ENCODE data around the gene TOGARAM1. TPM values are rescaled to one million over a fixed set of nuclear protein-coding genes. Genes with fewer than 3 reads are reported as not detected.

The TOGARAM1 gene
- total RNA-seq, 2 experiments from 2014 or later, result 5.7 to 6.6 TPM

DNA sequence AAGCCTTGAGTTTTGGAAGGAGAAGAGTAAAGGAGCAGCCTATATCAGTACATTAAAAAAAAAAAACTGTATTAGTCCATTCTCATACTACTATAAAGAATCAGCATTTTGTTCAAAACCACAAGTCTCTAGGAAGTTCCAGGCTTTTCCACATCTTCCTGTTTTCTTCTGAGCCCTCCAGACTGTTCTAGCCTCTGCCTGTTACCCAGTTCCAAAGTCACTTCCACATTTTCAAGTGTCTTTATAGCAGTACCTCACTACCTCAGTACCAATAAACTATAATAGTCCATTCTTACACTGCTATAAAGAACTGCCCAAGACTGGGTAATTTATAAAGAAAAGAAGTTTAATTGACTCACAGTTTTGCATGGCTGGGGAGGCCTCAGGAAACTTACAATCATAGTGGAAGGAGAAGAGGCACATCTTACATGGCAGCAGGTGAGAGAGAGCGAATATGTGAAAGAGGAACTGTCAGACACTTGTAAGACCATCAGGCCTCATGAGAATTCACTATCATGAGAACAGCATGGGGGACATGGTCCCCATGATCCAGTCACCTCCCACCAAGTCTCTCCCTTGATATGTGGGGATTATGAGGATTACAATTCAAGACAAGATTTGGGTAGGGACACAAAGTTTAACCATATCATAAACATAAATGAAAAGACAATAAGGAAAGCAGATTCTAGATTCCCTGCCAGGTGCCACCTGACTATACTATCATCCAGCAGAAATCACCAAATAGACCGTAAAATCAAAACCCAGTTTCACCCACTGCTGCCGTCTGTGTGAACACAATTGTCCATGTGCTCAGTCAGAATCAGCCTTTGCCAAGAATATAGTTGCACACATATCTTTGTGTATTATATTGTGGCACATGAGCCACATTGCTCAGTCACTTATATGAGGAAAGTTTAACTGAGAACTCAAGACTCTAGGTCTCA, 27.8 kb downstream of the TOGARAM1 start:
- DNase-seq, result no peak
- H3K36me3 Mint-ChIP-seq (ENCODE audit: low read depth), result peaks cover 4% of the 10 kb centered on the region
- H3K9me3 Mint-ChIP-seq (ENCODE audit: low read depth), result no peaks in the 10 kb centered on the region
- H3K4me1 Mint-ChIP-seq, result peaks cover 7% of the 10 kb centered on the region
- H3K27ac Mint-ChIP-seq, result no peak overlapping the region
- CTCF ChIA-PET, result no interaction called here
- H3K27me3 Mint-ChIP-seq, result no peaks in the 10 kb centered on the region
- POLR2A ChIA-PET, result no interaction called here
- no peak overlapping the region for H3K4me3 Mint-ChIP-seq
- ATAC-seq, result no peak
- intact Hi-C loops (cut with DNase I, micrococcal nuclease), result no loop called here

DNA sequence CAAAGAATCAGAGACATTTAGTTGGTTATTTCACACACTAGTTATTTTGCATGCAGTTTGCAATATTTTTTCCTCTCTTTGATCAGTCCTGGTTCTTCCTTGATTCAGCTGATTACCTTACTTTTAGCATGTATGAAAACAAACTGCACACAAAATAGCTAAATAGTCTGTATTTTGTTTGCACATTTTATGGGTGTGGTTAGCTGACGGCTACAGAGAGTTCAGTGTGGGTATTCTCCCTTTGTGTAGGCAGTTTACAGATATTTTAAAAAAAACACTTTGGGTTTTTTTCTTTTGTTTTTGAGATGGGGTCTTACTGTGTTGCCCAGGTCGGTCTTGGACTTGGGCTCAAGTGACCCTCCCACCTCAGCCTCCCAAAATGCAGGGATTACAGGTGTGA, 28.5 kb downstream of the TOGARAM1 start:
- Mint-ChIP-seq H3K4me1 (peaks cover 7% of the 10 kb centered on the region), H3K27ac (no peak overlapping the region), H3K36me3 (ENCODE audit: low read depth) (peaks cover 4% of the 10 kb centered on the region), H3K9me3 (ENCODE audit: low read depth) (no peaks in the 10 kb centered on the region), H3K4me3 (no peak overlapping the region), H3K27me3 (no peaks in the 10 kb centered on the region)
- intact Hi-C loops (cut with DNase I, micrococcal nuclease), result no loop called here
- DNase-seq (no peak), ATAC-seq (no peak)
- CTCF ChIA-PET, result no interaction called here
- POLR2A ChIA-PET, result no interaction called here

DNA sequence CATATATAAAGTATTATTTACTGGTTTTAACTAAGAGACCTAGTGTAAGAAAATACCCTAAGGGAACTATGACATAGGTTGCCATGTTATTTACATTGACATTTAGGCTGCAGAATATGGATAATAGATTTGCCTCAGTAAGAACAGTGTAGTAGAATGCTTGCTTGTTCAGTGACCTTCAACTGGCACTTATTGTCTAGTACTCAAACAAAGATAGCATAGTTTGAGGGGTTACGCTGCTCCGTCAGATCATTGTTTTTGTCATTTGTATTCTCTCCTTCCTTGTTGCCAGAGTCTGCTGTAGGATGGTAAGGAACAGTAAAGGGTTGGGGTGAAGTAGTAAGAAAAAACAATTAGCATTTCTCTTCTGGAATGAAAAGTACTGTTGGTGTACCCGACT, 33.2 kb downstream of the TOGARAM1 start:
- ATAC-seq (no peak), DNase-seq (no peak)
- intact Hi-C loops (cut with DNase I, micrococcal nuclease), result no loop called here
- POLR2A ChIA-PET, result no interaction called here
- no peak overlapping the region for H3K4me3 Mint-ChIP-seq
- peaks cover 14% of the 10 kb centered on the region for H3K36me3 Mint-ChIP-seq (ENCODE audit: low read depth)
- H3K9me3 Mint-ChIP-seq (ENCODE audit: low read depth), result no peaks in the 10 kb centered on the region
- no peak overlapping the region for H3K27ac Mint-ChIP-seq
- H3K27me3 Mint-ChIP-seq, result no peaks in the 10 kb centered on the region
- H3K4me1 Mint-ChIP-seq, result no peaks in the 10 kb centered on the region
- CTCF ChIA-PET, result no interaction called here

DNA sequence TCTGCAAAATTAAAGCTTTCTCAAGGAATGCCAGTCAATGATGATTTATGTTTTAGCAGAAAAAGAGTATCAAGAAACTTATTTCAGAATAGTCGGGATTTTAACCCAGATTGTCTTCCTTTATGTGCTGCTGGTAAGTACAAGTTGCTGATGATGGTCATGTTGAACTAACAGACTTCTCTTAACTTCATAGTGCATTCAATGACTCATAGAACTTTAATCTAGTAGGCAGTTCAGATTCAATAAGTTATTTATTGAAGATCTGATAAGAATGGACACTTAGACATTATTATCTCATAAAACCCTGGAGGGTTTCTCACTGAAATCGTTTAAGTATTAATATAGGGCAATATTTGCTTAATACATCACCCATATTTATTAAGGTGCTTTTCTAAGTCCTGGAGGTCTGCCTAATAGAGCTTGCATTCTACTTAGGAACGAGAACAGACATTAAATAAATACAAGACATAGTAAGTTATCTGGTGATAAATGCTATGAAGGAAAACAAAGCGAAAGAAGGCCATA, 33.8 kb downstream of the TOGARAM1 start:
- Mint-ChIP-seq H3K4me1 (no peaks in the 10 kb centered on the region), H3K36me3 (ENCODE audit: low read depth) (peaks cover 17% of the 10 kb centered on the region), H3K9me3 (ENCODE audit: low read depth) (no peaks in the 10 kb centered on the region), H3K4me3 (no peak overlapping the region), H3K27ac (no peak overlapping the region), H3K27me3 (no peaks in the 10 kb centered on the region)
- ChIA-PET CTCF (no interaction called here), POLR2A (no interaction called here)
- intact Hi-C loops (cut with DNase I, micrococcal nuclease), result no loop called here
- ATAC-seq (no peak), DNase-seq (no peak)

DNA sequence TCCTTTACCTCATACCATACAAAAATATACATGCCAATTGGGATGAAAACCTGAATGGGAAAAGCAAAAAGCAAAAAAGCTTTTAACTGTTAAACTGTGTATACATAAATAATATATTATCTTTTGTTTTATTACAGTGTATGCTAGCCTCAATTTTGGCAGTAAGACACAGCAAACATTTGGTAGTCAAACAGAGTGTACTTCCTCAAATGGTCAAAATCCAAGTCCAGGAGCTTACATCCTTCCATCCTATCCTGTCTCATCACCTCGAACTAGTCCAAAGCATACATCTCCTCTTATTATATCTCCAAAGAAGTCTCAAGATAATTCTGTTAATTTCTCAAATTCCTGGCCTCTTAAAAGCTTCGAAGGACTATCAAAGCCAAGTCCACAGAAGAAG, 41.9 kb downstream of the TOGARAM1 start:
- Mint-ChIP-seq H3K9me3 (ENCODE audit: low read depth) (no peaks in the 10 kb centered on the region), H3K4me3 (no peak overlapping the region), H3K27me3 (no peaks in the 10 kb centered on the region), H3K4me1 (no peaks in the 10 kb centered on the region), H3K27ac (no peak overlapping the region), H3K36me3 (ENCODE audit: low read depth) (peaks cover 9% of the 10 kb centered on the region)
- no peak for ATAC-seq
- POLR2A ChIA-PET, result no interaction called here
- CTCF ChIA-PET, result no interaction called here
- DNase-seq, result no peak
- intact Hi-C loops (cut with DNase I, micrococcal nuclease), result no loop called here

DNA sequence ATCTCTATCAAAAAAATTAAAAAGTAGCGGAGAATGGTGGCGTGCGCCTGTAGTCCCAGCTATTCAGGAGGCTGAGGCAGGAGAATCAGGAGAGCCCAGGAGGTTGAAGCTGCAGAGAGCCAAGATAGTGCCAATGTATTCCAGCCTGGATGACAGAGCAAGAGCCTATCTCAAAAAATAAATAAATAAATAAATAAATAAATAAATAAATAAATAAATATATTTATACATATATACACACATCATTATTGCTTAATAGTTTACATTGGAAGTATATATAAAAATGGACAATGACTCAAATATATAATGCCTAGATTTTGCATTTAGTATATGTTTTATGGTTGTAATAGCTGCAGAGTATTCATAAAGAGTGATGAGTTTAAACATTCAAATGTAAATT, 53.1 kb downstream of the TOGARAM1 start:
- H3K27me3 Mint-ChIP-seq, result no peaks in the 10 kb centered on the region
- DNase-seq (no peak), ATAC-seq (no peak)
- no peak overlapping the region for H3K4me3 Mint-ChIP-seq
- H3K9me3 Mint-ChIP-seq (ENCODE audit: low read depth), result no peaks in the 10 kb centered on the region
- ChIA-PET POLR2A (no interaction called here), CTCF (interaction anchor here (0.6 kb wide), 1 partner anchor 31 kb away, joined by 3 read pairs; no protein-coding TSS in a partner anchor)
- H3K36me3 Mint-ChIP-seq (ENCODE audit: low read depth), result peaks cover 7% of the 10 kb centered on the region
- intact Hi-C loops (cut with DNase I, micrococcal nuclease), result no loop called here
- no peak overlapping the region for H3K27ac Mint-ChIP-seq
- H3K4me1 Mint-ChIP-seq, result no peaks in the 10 kb centered on the region

- H3K36me3 Mint-ChIP-seq (ENCODE audit: low read depth), result peaks cover 3% of the 10 kb centered on the region
- intact Hi-C loops (cut with DNase I, micrococcal nuclease), result no loop called here
- ChIA-PET CTCF (no interaction called here), POLR2A (no interaction called here)
- DNase-seq (no peak), ATAC-seq (no peak)
- H3K9me3 Mint-ChIP-seq (ENCODE audit: low read depth), result no peaks in the 10 kb centered on the region
- H3K4me1 Mint-ChIP-seq, result no peaks in the 10 kb centered on the region
- no peak overlapping the region for H3K4me3 Mint-ChIP-seq
- no peaks in the 10 kb centered on the region for H3K27me3 Mint-ChIP-seq
- H3K27ac Mint-ChIP-seq, result no peak overlapping the region
Observed at GRCh38 chr14:45028107-45028626, 66.2 kb downstream of the TOGARAM1 start.

GRCh38 chr14:45034730-45035129, 72.7 kb downstream of the TOGARAM1 start:
- Mint-ChIP-seq H3K27me3 (no peaks in the 10 kb centered on the region), H3K27ac (no peak overlapping the region), H3K4me3 (no peak overlapping the region), H3K9me3 (ENCODE audit: low read depth) (no peaks in the 10 kb centered on the region), H3K4me1 (no peaks in the 10 kb centered on the region), H3K36me3 (ENCODE audit: low read depth) (peaks cover 31% of the 10 kb centered on the region)
- ChIA-PET POLR2A (no interaction called here), CTCF (no interaction called here)
- DNase-seq, result no peak
- intact Hi-C loops (cut with DNase I, micrococcal nuclease), result no loop called here
- no peak for ATAC-seq

GRCh38 chr14:45038256-45038655, 76.3 kb downstream of the TOGARAM1 start:
- ChIA-PET CTCF (interaction anchor here (1.2 kb wide), 1 partner anchor 15 kb away, joined by 5 read pairs; no protein-coding TSS in a partner anchor), POLR2A (no interaction called here)
- no peak for DNase-seq

DNA sequence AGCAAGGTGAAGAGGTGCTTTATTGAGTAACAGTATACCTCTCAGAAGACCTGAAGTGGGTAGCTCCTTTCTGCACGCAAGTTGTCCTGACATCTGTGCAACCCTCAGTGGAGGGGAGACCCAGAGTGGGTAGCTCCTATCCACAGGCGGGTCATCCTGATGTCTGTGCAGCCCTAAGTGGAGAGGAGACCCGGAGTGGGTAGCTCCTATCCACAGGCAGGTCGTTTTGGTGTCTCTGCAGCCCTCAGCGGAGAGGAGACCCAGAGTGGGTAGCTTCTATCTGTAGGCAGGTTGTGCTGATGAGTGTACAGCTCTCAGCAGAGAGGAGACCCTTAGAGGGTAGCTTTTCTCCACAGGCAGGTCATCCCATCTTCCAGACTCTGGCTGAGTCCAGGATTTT, 76.9 kb downstream of the TOGARAM1 start:
- Mint-ChIP-seq H3K9me3 (ENCODE audit: low read depth) (no peaks in the 10 kb centered on the region), H3K36me3 (ENCODE audit: low read depth) (peaks cover 32% of the 10 kb centered on the region), H3K4me3 (no peak overlapping the region), H3K27me3 (no peaks in the 10 kb centered on the region), H3K4me1 (no peaks in the 10 kb centered on the region), H3K27ac (no peak overlapping the region)
- ChIA-PET POLR2A (no interaction called here), CTCF (interaction anchor here (1.2 kb wide), 1 partner anchor 14 kb away, joined by 5 read pairs; no protein-coding TSS in a partner anchor)
- no peak for DNase-seq
- no peak for ATAC-seq
- intact Hi-C loops (cut with DNase I, micrococcal nuclease), result no loop called here

More at GRCh38 chr14:45038256-45038655, 76.3 kb downstream of the TOGARAM1 start:
- intact Hi-C loops (cut with DNase I, micrococcal nuclease), result no loop called here
- no peak overlapping the region for H3K27ac Mint-ChIP-seq
- no peak for ATAC-seq
- peaks cover 33% of the 10 kb centered on the region for H3K36me3 Mint-ChIP-seq (ENCODE audit: low read depth)
- H3K27me3 Mint-ChIP-seq, result no peaks in the 10 kb centered on the region
- H3K4me1 Mint-ChIP-seq, result no peaks in the 10 kb centered on the region
- H3K9me3 Mint-ChIP-seq (ENCODE audit: low read depth), result no peaks in the 10 kb centered on the region
- H3K4me3 Mint-ChIP-seq, result no peak overlapping the region

GRCh38 chr14:45039390-45039789, 77.4 kb downstream of the TOGARAM1 start:
- H3K36me3 Mint-ChIP-seq (ENCODE audit: low read depth), result peaks cover 26% of the 10 kb centered on the region
- ATAC-seq, result no peak
- H3K27me3 Mint-ChIP-seq, result no peaks in the 10 kb centered on the region
- POLR2A ChIA-PET, result interaction anchor here (0.6 kb wide), 1 partner anchor 80 kb away, joined by 3 read pairs; no protein-coding TSS in a partner anchor
- H3K9me3 Mint-ChIP-seq (ENCODE audit: low read depth), result no peaks in the 10 kb centered on the region
- H3K27ac Mint-ChIP-seq, result no peak overlapping the region
- DNase-seq, result no peak
- H3K4me3 Mint-ChIP-seq, result no peak overlapping the region
- no peaks in the 10 kb centered on the region for H3K4me1 Mint-ChIP-seq
- intact Hi-C loops (cut with DNase I, micrococcal nuclease), result no loop called here
- CTCF ChIA-PET, result interaction anchor here (1.2 kb wide), 1 partner anchor 14 kb away, joined by 5 read pairs; no protein-coding TSS in a partner anchor

GRCh38 chr14:45041641-45042040, 79.7 kb downstream of the TOGARAM1 start:
- intact Hi-C loops (cut with DNase I, micrococcal nuclease), result no loop called here
- CTCF ChIA-PET, result no interaction called here
- Mint-ChIP-seq H3K4me1 (no peaks in the 10 kb centered on the region), H3K4me3 (no peak overlapping the region), H3K9me3 (ENCODE audit: low read depth) (no peaks in the 10 kb centered on the region), H3K36me3 (ENCODE audit: low read depth) (peaks cover 21% of the 10 kb centered on the region), H3K27ac (no peak overlapping the region), H3K27me3 (no peaks in the 10 kb centered on the region)
- ATAC-seq (no peak), DNase-seq (no peak)
- POLR2A ChIA-PET, result no interaction called here
